Measurements from ENCODE around the gene STK32A. TPM values are rescaled to one million over a fixed set of nuclear protein-coding genes. Genes with fewer than 3 reads are reported as not detected.

STK32A gene
- total RNA-seq (not detected), polyA plus RNA-seq (not detected)

DNA sequence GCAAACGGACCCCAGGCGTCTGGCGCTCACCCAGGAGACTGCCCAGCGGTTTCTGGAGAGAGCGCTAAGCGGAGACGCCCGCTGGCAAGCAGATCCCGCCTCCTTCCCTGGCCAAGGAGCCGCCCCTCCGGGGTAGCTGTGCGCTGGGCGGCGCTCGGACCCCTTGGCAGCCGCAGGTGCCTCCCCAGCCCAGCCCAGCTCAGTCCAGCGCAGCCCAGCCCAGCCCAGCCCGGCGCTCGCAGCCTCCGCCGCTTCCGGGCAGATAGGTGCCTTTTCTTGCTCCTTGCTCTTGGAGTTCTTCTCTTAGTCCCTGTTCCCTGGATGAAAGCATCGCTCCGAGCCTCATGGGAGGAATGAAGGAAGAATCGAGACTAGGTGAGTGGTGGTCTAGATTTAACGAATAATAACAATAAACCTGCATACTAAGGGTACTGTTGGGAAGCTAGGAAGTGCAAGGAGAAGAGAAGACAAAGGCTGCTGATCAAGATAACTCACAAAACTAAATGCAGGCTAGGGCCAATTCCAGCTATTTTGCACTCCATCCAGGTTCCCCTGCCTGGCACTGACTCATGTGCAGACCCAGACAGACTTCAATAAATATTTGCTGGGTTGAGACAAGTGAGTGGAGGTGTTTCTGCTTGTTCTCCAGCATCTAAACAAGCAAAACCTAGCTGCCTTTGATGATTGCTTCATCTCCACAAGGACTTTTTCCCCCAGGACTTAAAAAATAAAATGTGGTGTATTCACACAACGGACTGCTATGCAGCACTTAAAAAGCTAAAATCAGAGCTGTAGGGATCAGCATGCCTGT is at the start of gene STK32A:
STK32A (plus strand) TSS at position 202 of the 811 bp plus-strand sequence. CDS start 4,609 bp downstream, outside the sequence.
- intact Hi-C loops (cut with micrococcal nuclease): no loop called here
- Histone ChIP-seq H3K4me3 (ENCODE audit: low read length in 2 of 2) (no peak within 1 kb of the TSS), H3K27ac (ENCODE audit: low read depth, low read length) (no peak within 1 kb of the TSS), H3K36me3 (ENCODE audit: insufficient read depth, low read length) (no peaks in the 10 kb centered on the region), H3K9me3 (ENCODE audit: control insufficient read depth in 1 of 2, low read length in 2 of 2) (no peaks in the 10 kb centered on the region), H3K4me1 (ENCODE audit: insufficient read depth, low read length) (no peaks in the 10 kb centered on the region), H3K27me3 (ENCODE audit: insufficient read depth, low read length) (peaks cover 11% of the 10 kb centered on the region)
- no peak for DNase-seq
- H3K27me3 Mint-ChIP-seq: peaks cover 23 to 31% of the 10 kb centered on the region in 2 donors
- H3K27ac Mint-ChIP-seq: no peak within 1 kb of the TSS
- peak within 1 kb of the TSS; percentile 22 to 75 (median 53) for H3K4me3 Mint-ChIP-seq
- H3K36me3 Mint-ChIP-seq: no peaks in the 10 kb centered on the region
- ChIA-PET POLR2A (ENCODE audit: partially characterized antibody) (no interaction called here), CTCF (ENCODE audit: partially characterized antibody) (no interaction called here)
- H3K4me1 Mint-ChIP-seq: peaks cover 0 to 11% (median 4%) of the 10 kb centered on the region in 4 donors
- H3K9me3 Mint-ChIP-seq: peaks cover 0 to 2% (median 0%) of the 10 kb centered on the region in 8 donors

DNA sequence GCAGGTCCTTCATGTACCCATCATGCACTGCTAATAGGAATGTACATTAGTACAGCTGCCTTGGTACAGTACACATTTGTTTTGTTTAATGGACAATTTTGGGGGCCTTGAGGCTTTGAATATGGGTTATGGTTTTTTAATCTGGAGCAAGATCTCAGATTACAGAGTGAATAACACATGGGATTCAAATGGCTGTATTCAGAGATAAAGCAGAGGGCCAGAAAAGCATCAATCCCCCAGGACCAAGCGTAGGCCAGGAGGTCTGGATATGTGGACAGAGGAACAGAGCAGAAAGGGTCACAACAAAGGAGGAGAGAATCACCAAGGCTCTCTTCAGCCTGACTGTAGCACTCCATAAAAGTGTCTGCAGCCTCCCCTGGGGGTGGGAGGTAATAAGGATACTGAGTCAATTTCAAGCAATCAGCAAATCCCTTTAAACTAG is 47.7 kb upstream of the STK32A start:
- Histone ChIP-seq H3K27ac (ENCODE audit: low read depth, low read length) (no peak overlapping the region), H3K9me3 (ENCODE audit: control insufficient read depth in 1 of 2, low read length in 2 of 2) (no peaks in the 10 kb centered on the region), H3K4me1 (ENCODE audit: insufficient read depth, low read length) (peaks cover 6% of the 10 kb centered on the region), H3K4me3 (ENCODE audit: low read length in 2 of 2) (no peak overlapping the region), H3K36me3 (ENCODE audit: insufficient read depth, low read length) (no peaks in the 10 kb centered on the region), H3K27me3 (ENCODE audit: insufficient read depth, low read length) (no peaks in the 10 kb centered on the region)
- peaks cover 3 to 6% of the 10 kb centered on the region in 2 donors for H3K27me3 Mint-ChIP-seq
- H3K4me3 Mint-ChIP-seq: no peak overlapping the region
- no peaks in the 10 kb centered on the region for H3K36me3 Mint-ChIP-seq
- no peaks in the 10 kb centered on the region for H3K9me3 Mint-ChIP-seq
- no peak for DNase-seq
- intact Hi-C loops (cut with micrococcal nuclease): loop anchor here (5.0 to 10.0 kb wide), 2 partner anchors 90 to 222 kb away; no protein-coding TSS in a partner anchor
- H3K4me1 Mint-ChIP-seq: peaks cover 4 to 7% (median 5%) of the 10 kb centered on the region in 4 donors
- ChIA-PET CTCF (ENCODE audit: partially characterized antibody) (interaction anchor here (1.1 to 4.1 kb wide), 7 partner anchors 9 to 654 kb away, joined by 3 to 56 read pairs (median 27); no protein-coding TSS in a partner anchor), POLR2A (ENCODE audit: partially characterized antibody) (no interaction called here)
- no peak overlapping the region for H3K27ac Mint-ChIP-seq

DNA sequence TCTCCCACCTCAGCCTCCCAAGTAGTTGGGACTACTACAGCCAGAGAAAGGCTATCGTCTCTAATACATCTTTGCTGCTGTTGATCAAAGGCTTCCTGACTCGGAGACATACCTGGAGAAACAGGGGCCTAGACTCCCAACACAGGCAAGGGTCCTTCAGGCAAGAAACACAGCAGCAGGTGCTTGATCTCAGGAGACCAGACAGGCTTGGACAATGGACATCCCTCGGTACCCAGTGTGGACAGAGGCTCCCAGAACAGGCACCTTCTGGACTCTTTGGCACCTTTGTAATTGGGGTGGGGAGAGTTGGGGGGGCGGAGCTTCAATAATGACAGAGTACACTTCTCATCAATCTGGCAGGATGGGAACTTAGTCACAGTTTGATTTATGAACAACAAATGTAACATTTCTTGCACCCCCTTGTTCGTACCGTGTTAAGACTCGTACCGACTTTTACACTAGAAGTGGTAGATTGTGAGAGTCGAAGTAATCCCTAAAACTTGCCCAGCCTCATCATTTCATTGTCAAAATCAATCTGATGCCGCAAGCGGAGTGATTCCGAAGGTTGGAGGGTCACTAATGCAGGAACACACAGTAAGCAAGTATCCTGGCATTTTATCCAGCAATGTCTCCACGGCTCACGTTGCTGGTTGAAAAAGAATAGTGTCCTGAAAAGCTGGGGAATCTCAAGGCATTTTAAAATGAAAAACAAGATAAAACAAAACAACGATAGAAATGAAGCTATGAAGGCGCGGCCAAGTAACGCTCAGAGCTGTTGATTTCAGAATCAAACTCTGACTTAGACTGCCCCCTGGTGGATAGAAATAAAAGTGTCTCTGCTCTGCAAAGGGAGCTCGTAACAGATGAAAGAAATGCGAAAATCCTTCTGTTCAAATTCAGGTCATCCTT is 46.4 kb upstream of the STK32A start:
- intact Hi-C loops (cut with micrococcal nuclease): loop anchor here (1.0 to 10.0 kb wide), 4 partner anchors 91 to 646 kb away; no protein-coding TSS in a partner anchor
- CTCF ChIA-PET (ENCODE audit: partially characterized antibody): interaction anchor here (0.7 to 4.1 kb wide), 33 partner anchors 10 to 760 kb away, joined by 3 to 56 read pairs (median 5); no protein-coding TSS in a partner anchor
- H3K27me3 Mint-ChIP-seq: peaks cover 3 to 8% of the 10 kb centered on the region in 2 donors
- POLR2A ChIA-PET (ENCODE audit: partially characterized antibody): interaction anchor here (1.0 kb wide), 1 partner anchor 91 kb away, joined by 3 read pairs; no protein-coding TSS in a partner anchor
- H3K9me3 Mint-ChIP-seq: no peaks in the 10 kb centered on the region
- peaks cover 4 to 7% (median 5%) of the 10 kb centered on the region in 4 donors for H3K4me1 Mint-ChIP-seq
- Histone ChIP-seq H3K4me1 (ENCODE audit: insufficient read depth, low read length) (peaks cover 6% of the 10 kb centered on the region), H3K27ac (ENCODE audit: low read depth, low read length) (no peak overlapping the region), H3K9me3 (ENCODE audit: control insufficient read depth in 1 of 2, low read length in 2 of 2) (no peaks in the 10 kb centered on the region), H3K36me3 (ENCODE audit: insufficient read depth, low read length) (no peaks in the 10 kb centered on the region), H3K27me3 (ENCODE audit: insufficient read depth, low read length) (no peaks in the 10 kb centered on the region), H3K4me3 (ENCODE audit: low read length in 2 of 2) (no peak overlapping the region)
- peak overlapping the region in 2 of 8 donors; percentile 43 to 73 for H3K4me3 Mint-ChIP-seq
- DNase-seq: peak; percentile 44 to 59 (median 59)
- H3K36me3 Mint-ChIP-seq: no peaks in the 10 kb centered on the region
- H3K27ac Mint-ChIP-seq: peak overlapping the region in 1 of 7 donors; percentile 39

DNA sequence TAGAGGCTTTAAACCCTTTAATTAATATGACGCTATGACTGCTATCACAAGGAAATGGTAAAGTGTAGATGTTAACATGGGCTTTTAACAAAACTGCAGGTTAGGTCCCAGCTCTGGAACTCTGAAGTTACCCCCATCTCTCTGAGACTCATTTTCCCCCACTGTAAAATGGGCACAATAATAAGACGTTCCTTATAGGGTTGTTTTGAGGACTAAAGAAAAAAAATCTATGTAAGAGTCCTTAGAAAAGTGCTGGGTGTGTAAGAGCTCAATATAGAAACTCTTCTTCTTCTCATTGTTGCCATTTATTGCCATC is 45.8 kb upstream of the STK32A start:
- intact Hi-C loops (cut with micrococcal nuclease): loop anchor here (1.0 to 10.0 kb wide), 4 partner anchors 92 to 647 kb away; no protein-coding TSS in a partner anchor

DNA sequence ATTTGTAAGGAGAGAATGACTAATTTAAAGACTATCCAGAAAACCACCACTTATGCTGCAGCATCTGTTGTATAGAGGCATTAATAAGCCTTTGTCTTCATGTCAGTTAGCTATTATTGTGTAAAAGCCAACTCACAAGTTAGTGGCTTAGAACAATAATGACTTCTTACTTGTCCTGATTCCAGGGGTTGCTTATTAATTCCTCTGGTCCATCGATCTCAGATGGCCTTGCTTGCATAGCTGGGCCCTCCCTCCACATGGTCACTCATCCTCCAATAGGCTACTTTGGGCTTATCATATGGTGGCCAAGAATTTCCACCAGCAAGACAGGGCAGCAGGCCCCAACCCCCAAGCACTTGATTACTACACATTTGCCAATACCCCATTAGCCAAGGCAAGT is 44.5 kb upstream of the STK32A start:
- ChIA-PET CTCF (ENCODE audit: partially characterized antibody) (interaction anchor here (2.6 to 4.1 kb wide), 2 partner anchors 34 to 651 kb away, joined by 14 to 25 read pairs; no protein-coding TSS in a partner anchor), POLR2A (ENCODE audit: partially characterized antibody) (no interaction called here)
- Mint-ChIP-seq H3K4me3 (no peak overlapping the region), H3K4me1 (peaks cover 4 to 7% (median 5%) of the 10 kb centered on the region in 4 donors), H3K27me3 (peaks cover 4 to 11% of the 10 kb centered on the region in 2 donors), H3K27ac (no peak overlapping the region), H3K9me3 (no peaks in the 10 kb centered on the region), H3K36me3 (no peaks in the 10 kb centered on the region)
- no peak for DNase-seq
- Histone ChIP-seq H3K27ac (ENCODE audit: low read depth, low read length) (no peak overlapping the region), H3K9me3 (ENCODE audit: control insufficient read depth in 1 of 2, low read length in 2 of 2) (no peaks in the 10 kb centered on the region), H3K4me3 (ENCODE audit: low read length in 2 of 2) (no peak overlapping the region), H3K4me1 (ENCODE audit: insufficient read depth, low read length) (peaks cover 6% of the 10 kb centered on the region), H3K36me3 (ENCODE audit: insufficient read depth, low read length) (no peaks in the 10 kb centered on the region), H3K27me3 (ENCODE audit: insufficient read depth, low read length) (no peaks in the 10 kb centered on the region)
- intact Hi-C loops (cut with micrococcal nuclease): no loop called here

More for the DNA sequence above, 45.8 kb upstream of the STK32A start:
- Histone ChIP-seq H3K4me1 (ENCODE audit: insufficient read depth, low read length) (peaks cover 6% of the 10 kb centered on the region), H3K27ac (ENCODE audit: low read depth, low read length) (no peak overlapping the region), H3K27me3 (ENCODE audit: insufficient read depth, low read length) (no peaks in the 10 kb centered on the region), H3K9me3 (ENCODE audit: control insufficient read depth in 1 of 2, low read length in 2 of 2) (no peaks in the 10 kb centered on the region), H3K36me3 (ENCODE audit: insufficient read depth, low read length) (no peaks in the 10 kb centered on the region), H3K4me3 (ENCODE audit: low read length in 2 of 2) (no peak overlapping the region)
- Mint-ChIP-seq H3K4me1 (peaks cover 4 to 7% (median 5%) of the 10 kb centered on the region in 4 donors), H3K27me3 (peaks cover 3 to 8% of the 10 kb centered on the region in 2 donors), H3K9me3 (no peaks in the 10 kb centered on the region), H3K27ac (no peak overlapping the region), H3K36me3 (no peaks in the 10 kb centered on the region), H3K4me3 (no peak overlapping the region)
- DNase-seq: peak in 1 of 5 donors; percentile 3
- ChIA-PET CTCF (ENCODE audit: partially characterized antibody) (interaction anchor here (0.9 to 4.1 kb wide), 31 partner anchors 9 to 761 kb away, joined by 3 to 56 read pairs (median 5); no protein-coding TSS in a partner anchor), POLR2A (ENCODE audit: partially characterized antibody) (interaction anchor here (1.0 kb wide), 1 partner anchor 91 kb away, joined by 3 read pairs; no protein-coding TSS in a partner anchor)

DNA sequence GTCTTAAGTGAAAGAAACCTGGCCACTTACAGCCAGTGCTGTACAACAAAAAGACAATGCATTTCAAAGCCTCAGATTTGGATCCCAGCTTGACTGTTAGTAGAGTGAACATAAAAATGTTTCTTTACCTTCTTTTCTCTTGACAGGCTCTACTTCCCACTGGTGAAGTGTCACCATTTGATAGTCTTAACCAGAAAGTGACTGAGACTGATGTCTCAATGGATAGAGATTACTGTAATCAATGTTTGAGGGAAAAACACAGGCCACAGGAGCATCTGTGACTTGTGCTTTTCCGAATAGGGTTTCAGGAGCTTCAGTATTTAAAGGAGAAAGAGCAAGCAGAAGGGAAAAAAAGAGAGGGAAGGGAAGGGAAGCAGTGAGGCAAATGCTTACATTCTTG is 41.7 kb upstream of the STK32A start:
- Histone ChIP-seq H3K27ac (ENCODE audit: low read depth, low read length) (no peak overlapping the region), H3K27me3 (ENCODE audit: insufficient read depth, low read length) (no peaks in the 10 kb centered on the region), H3K4me1 (ENCODE audit: insufficient read depth, low read length) (peaks cover 6% of the 10 kb centered on the region), H3K9me3 (ENCODE audit: control insufficient read depth in 1 of 2, low read length in 2 of 2) (no peaks in the 10 kb centered on the region), H3K4me3 (ENCODE audit: low read length in 2 of 2) (no peak overlapping the region), H3K36me3 (ENCODE audit: insufficient read depth, low read length) (no peaks in the 10 kb centered on the region)
- Mint-ChIP-seq H3K9me3 (no peaks in the 10 kb centered on the region), H3K4me3 (no peak overlapping the region), H3K36me3 (no peaks in the 10 kb centered on the region), H3K27me3 (peaks cover 4 to 13% of the 10 kb centered on the region in 2 donors), H3K27ac (no peak overlapping the region), H3K4me1 (peaks cover 4 to 7% (median 5%) of the 10 kb centered on the region in 4 donors)
- CTCF ChIA-PET (ENCODE audit: partially characterized antibody): interaction anchor here (1.1 to 1.2 kb wide), 2 partner anchors 13 to 651 kb away, joined by 3 to 5 read pairs; no protein-coding TSS in a partner anchor
- no peak for DNase-seq
- intact Hi-C loops (cut with micrococcal nuclease): no loop called here
- POLR2A ChIA-PET (ENCODE audit: partially characterized antibody): no interaction called here
